A549 (cell line): ENCODE results near the gene NAT16. TPM values are rescaled to one million over a fixed set of nuclear protein-coding genes. Genes with fewer than 3 reads are reported as not detected.

Source experiments
- ATAC-seq, 2 experiments: fragments of 200-7000 bp in 1 of 2; fragments of >200 bp in 1 of 2; cut with Nextera tagmentation in 1 of 2; cut with Tn5 transposase in 1 of 2; 3 replicates each; pipeline versions ENCODE4 v1.8.0 to v1.9.1; 2018 to 2020; ENCODE audit warnings: mild to moderate bottlenecking in 1 of 2, moderate library complexity in 1 of 2
- CTCF ChIA-PET: fragments of 300-600 bp; sonication (Branson Sonifier 250); formaldehyde crosslinking; extraction: SDS; loops from one replicate; lab custom pipeline; 2021; ENCODE audit warnings: antibody characterized with exemption, inconsistent platforms; lab: Yijun Ruan, JAX
- POLR2A ChIA-PET: fragments of 350-600 bp; formaldehyde crosslinking; extraction: SDS; loops from one replicate; lab custom pipeline; 2021; ENCODE audit warnings: antibody characterized with exemption, inconsistent platforms; lab: Yijun Ruan, JAX
- DNase-seq, 2 experiments: peaks; one replicate each; pipeline versions ENCODE4 v3.0.0 to v3.0.0-alpha.2; 2011 to 2016; ENCODE audit warnings: low read depth in 1 of 2, low spot score in 1 of 2
- FAIRE-seq: peaks from 2 replicates; lab custom pipeline; 2011; peaks lifted over from hg19 to GRCh38; lab: Jason Lieb, UNC
- H3K27ac ChIP-seq, 2 experiments: fragments of >200 bp; sonication (Bioruptor Twin); formaldehyde crosslinking; 3 replicates each; pipeline ENCODE4 v1.5.1; 2016 to 2017
- H3K4me1 ChIP-seq: fragments of >200 bp; sonication (Bioruptor Twin); formaldehyde crosslinking; 3 replicates; pipeline ENCODE4 v1.6.1; 2016
- H3K4me2 ChIP-seq: fragments of >200 bp; sonication (Bioruptor Twin); formaldehyde crosslinking; 3 replicates; pipeline ENCODE4 v1.6.1; 2016
- H3K4me3 ChIP-seq: fragments of >200 bp; sonication (Bioruptor Twin); formaldehyde crosslinking; 3 replicates; pipeline ENCODE4 v1.5.1; 2016
- H3K9me3 ChIP-seq: fragments of >200 bp; sonication (Bioruptor Twin); formaldehyde crosslinking; 3 replicates; pipeline ENCODE4 v1.6.1; 2016
- ATOH8 ChIP-seq: fragments of 250-450 bp; sonication (Bioruptor Pico); IDR thresholded peaks from 2 replicates; pipeline ENCODE4 v1.5.0; 2020; ENCODE audit warnings: low read depth, mild to moderate bottlenecking, moderate library complexity
- CBX2 ChIP-seq: fragments of 200-600 bp; sonication (generic); IDR thresholded peaks from 2 replicates; pipeline ENCODE4 v1.6.1; 2016; ENCODE audit warnings: low read depth, mild to moderate bottlenecking, borderline replicate concordance
- CTCF ChIP-seq: fragments of >200 bp; sonication (Bioruptor Twin); formaldehyde crosslinking; IDR thresholded peaks from 3 replicates; pipeline ENCODE4 v1.5.1; 2016
- EP300 ChIP-seq, 2 experiments: fragments of >200 bp; sonication (Bioruptor Twin); formaldehyde crosslinking; IDR thresholded peaks; 2 replicates in 1 of 2; 3 replicates in 1 of 2; pipeline ENCODE4 v1.6.1; 2016 to 2017
- FOSL2 ChIP-seq, 2 experiments: fragments of 450-650 bp in 1 of 2; fragments of >200 bp in 1 of 2; sonication (Bioruptor Twin) in 1 of 2; formaldehyde crosslinking; IDR thresholded peaks; 2 replicates each; pipeline versions ENCODE4 v1.5.0 to v1.6.1; 2016 to 2020; ENCODE audit warnings: mild to moderate bottlenecking in 1 of 2, moderate library complexity in 1 of 2
- HDAC2 ChIP-seq: fragments of 200-600 bp; sonication (generic); IDR thresholded peaks from 2 replicates; pipeline ENCODE4 v1.6.1; 2016
- HEYL ChIP-seq: fragments of 250-450 bp; sonication (Bioruptor Pico); IDR thresholded peaks from 2 replicates; pipeline ENCODE4 v1.8.0; 2021; ENCODE audit warnings: mild to moderate bottlenecking, moderate library complexity
- HMGXB4 ChIP-seq: fragments of 250-450 bp; sonication (Bioruptor Pico); IDR thresholded peaks from 2 replicates; pipeline ENCODE4 v1.5.0; 2021; ENCODE audit warnings: mild to moderate bottlenecking, moderate library complexity, borderline replicate concordance
- HOXB5 ChIP-seq: fragments of 250-450 bp; sonication (Bioruptor Pico); IDR thresholded peaks from 2 replicates; pipeline ENCODE4 v1.5.0; 2020; ENCODE audit warnings: mild to moderate bottlenecking, moderate library complexity
- NPAS2 ChIP-seq: fragments of 250-450 bp; sonication (Bioruptor Pico); IDR thresholded peaks from 2 replicates; pipeline ENCODE4 v1.8.0; 2022; ENCODE audit warnings: mild to moderate bottlenecking, moderate library complexity, borderline replicate concordance
- PBX3 ChIP-seq: IDR thresholded peaks from 2 replicates; pipeline ENCODE4 v1.6.1; 2012
- PHF8 ChIP-seq: fragments of 200-600 bp; sonication (generic); IDR thresholded peaks from 2 replicates; pipeline ENCODE4 v1.6.1; 2016; ENCODE audit warnings: low read depth, mild to moderate bottlenecking, antibody characterized with exemption, moderate library complexity, borderline replicate concordance
- POLR2A ChIP-seq: IDR thresholded peaks from 2 replicates; pipeline ENCODE4 v1.6.1; 2012; ENCODE audit warnings: mild to moderate bottlenecking, low read length
- SMC3 ChIP-seq: fragments of >200 bp; sonication (Bioruptor Twin); formaldehyde crosslinking; IDR thresholded peaks from 3 replicates; pipeline ENCODE4 v1.6.1; 2018; ENCODE audit warnings: inconsistent platforms
- USF2 ChIP-seq: fragments of 450-650 bp; IDR thresholded peaks from 2 replicates; pipeline ENCODE4 v1.6.1; 2014; ENCODE audit warnings: antibody characterized with exemption
- ZNF302 ChIP-seq: fragments of 250-450 bp; sonication (Bioruptor Pico); IDR thresholded peaks from 2 replicates; pipeline ENCODE4 v1.9.0; 2021; ENCODE audit warnings: inconsistent platforms, mild to moderate bottlenecking, moderate library complexity
- WGBS: methylation state at CpG from one replicate; pipeline ENCODE4 v1.1.6; 2017; ENCODE audit errors: missing lambda C conversion rate; 5-methylcytosine and 5-hydroxymethylcytosine counted together
- polyA plus RNA-seq, 4 experiments: library from polyadenylated mRNA; depleted of rRNA in 3 of 4; stranded (reverse); fragments of >200 nt; fragmentation: RNase III in 1 of 4; extraction: RNeasy Plus Mini Kit Qiagen cat#74134 plus additional on column Dnase treatment in 1 of 4; gene quantifications; 2 replicates in 3 of 4; 3 replicates in 1 of 4; pipeline ENCODE4 v1.2.3, GENCODE V29; 2011 to 2017

Gene NAT16
- polyA plus RNA-seq, 2 of the 4 experiments (the other 2 are of a cell fraction) = 0.05 to 0.12 TPM

GRCh38 chr7:101172005-101172853 is 7.9 kb downstream of the NAT16 start:
- peak overlapping the region; percentile 97 for H3K4me2 ChIP-seq
- ChIA-PET CTCF (interaction anchor here (0.6 to 6.7 kb wide), 14 partner anchors 11 to 95 kb away, joined by 3 to 68 read pairs (median 10); partner anchors contain the start of gene PLOD3), POLR2A (no interaction called here)
- H3K4me3 ChIP-seq = peak overlapping the region; percentile 33
- H3K4me1 ChIP-seq = peaks cover 64% of the 10 kb centered on the region
- TF ChIP-seq HDAC2 (no peak), HOXB5 (CRISPR knock-in tag) (no peak), PBX3 (no peak), SMC3 (no peak), POLR2A (no peak)
- ATAC-seq (no peak), DNase-seq (no peak), FAIRE-seq (no peak)
- peak overlapping the region in 1 of 2 experiments; percentile 80; a peak in 3 of 6 replicates for H3K27ac ChIP-seq
- no peaks in the 10 kb centered on the region for H3K9me3 ChIP-seq
- 25% methylated on average over 23 of the region's 79 CpGs for WGBS

- TF ChIP-seq ZNF302 = no peak
- TF ChIP-seq NPAS2 = no peak
- no peak for TF ChIP-seq PHF8
- TF ChIP-seq HEYL = no peak
- TF ChIP-seq SMC3 = 0 out of 3 replicates have a peak, but pooled peaks have one; percentile 17
- no peak for TF ChIP-seq CBX2
- no peak for TF ChIP-seq FOSL2 (IDR thresholded peaks at IDR 0.05)
- no peak for TF ChIP-seq FOSL2 (CRISPR knock-in tag; IDR thresholded peaks at IDR 0.05)
- FAIRE-seq (no peak), ATAC-seq (no peak), DNase-seq (no peak)
- 14% methylated on average over 13 of the region's 13 CpGs for WGBS
- H3K9me3 ChIP-seq = no peaks in the 10 kb centered on the region
- H3K27ac ChIP-seq = no peak overlapping the region
- ChIA-PET POLR2A (no interaction called here), CTCF (interaction anchor here (0.6 to 3.1 kb wide), 20 partner anchors 10 to 277 kb away, joined by 3 to 56 read pairs (median 6); partner anchors contain the start of genes AP1S1 and PLOD3)
- peak overlapping the region; percentile 97; the same call in 2 of the 3 replicates for H3K4me2 ChIP-seq
- H3K4me3 ChIP-seq = peak overlapping the region; percentile 6; the same call in 1 of the 3 replicates
- H3K4me1 ChIP-seq = peaks cover 71% of the 10 kb centered on the region
Observed at GRCh38 chr7:101171442-101171837, 8.7 kb downstream of the NAT16 start.

- no peak for FAIRE-seq
- Histone ChIP-seq H3K9me3 (no peaks in the 10 kb centered on the region), H3K27ac (no peak overlapping the region), H3K4me1 (peaks cover 78% of the 10 kb centered on the region)
- POLR2A ChIA-PET = no interaction called here
- 13% methylated on average over 17 of the region's 17 CpGs for WGBS
- TF ChIP-seq CTCF = no peak
- TF ChIP-seq HMGXB4 (CRISPR knock-in tag) = no peak
- TF ChIP-seq USF2 = no peak
- TF ChIP-seq EP300 (IDR thresholded peaks at IDR 0.05) = no peak
- no peak for TF ChIP-seq ATOH8 (CRISPR knock-in tag)
- TF ChIP-seq NPAS2 = no peak
- TF ChIP-seq SMC3 = no peak
- TF ChIP-seq, all 56 proteins: peak for 0
- peak overlapping the region; percentile 98 for H3K4me2 ChIP-seq
- CTCF ChIA-PET = interaction anchor here (0.5 to 3.1 kb wide), 32 partner anchors 9 to 277 kb away, joined by 3 to 56 read pairs (median 4); partner anchors contain the start of genes AP1S1 and NAT16
- ATAC-seq = no peak
- H3K4me3 ChIP-seq = peak overlapping the region; percentile 21; the same call in 1 of the 3 replicates
- DNase-seq = no peak
Observed at GRCh38 chr7:101170617-101171441, 9.3 kb downstream of the NAT16 start.
